Measurements from ENCODE around the gene NRCAM.

Gene NRCAM

GRCh38 chr7:108308276-108308675 lies 148.0 kb downstream of the NRCAM start:
- no peak for DNase-seq (ENCODE audit: low spot score)

DNA sequence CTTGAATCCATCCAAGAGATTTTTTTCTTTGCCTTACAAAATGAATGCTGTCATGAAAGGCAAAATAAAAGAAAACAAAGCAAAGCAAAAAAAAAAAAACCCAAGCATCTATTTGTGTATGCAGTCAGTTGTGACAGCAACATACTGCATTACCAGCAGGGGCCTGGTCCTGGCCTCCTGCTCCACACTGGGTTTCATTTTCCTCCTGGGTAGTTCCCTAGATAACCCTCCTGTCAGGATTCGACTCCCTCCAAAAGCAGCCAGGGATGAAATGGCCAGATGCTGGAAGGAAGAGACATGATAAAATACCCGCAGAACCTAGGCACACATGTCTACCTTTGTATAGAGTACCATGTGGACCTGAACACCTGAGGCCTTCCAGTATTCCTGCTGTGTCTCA lies 148.6 kb downstream of the NRCAM start:
- no peak for DNase-seq (ENCODE audit: low spot score)

DNA sequence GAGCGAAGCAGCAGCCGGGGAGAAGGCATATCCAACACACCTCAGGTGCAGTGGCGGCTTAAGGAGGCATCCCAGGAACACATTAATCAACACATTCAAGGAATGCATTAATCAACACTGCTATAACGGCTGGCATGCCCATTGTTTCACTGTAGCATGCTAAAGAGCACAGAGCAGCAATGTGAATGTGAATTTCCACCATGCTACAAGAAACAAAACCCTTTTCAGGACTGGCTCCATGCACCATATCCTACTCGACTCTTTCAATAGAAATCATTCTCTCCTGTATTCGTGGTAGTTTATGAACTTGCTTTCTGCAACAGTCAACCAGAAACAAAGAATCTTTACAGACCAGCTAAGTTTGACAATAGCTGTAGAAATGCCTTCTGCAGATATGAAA lies 149.0 kb downstream of the NRCAM start:
- no peak for DNase-seq (ENCODE audit: low spot score)

DNA sequence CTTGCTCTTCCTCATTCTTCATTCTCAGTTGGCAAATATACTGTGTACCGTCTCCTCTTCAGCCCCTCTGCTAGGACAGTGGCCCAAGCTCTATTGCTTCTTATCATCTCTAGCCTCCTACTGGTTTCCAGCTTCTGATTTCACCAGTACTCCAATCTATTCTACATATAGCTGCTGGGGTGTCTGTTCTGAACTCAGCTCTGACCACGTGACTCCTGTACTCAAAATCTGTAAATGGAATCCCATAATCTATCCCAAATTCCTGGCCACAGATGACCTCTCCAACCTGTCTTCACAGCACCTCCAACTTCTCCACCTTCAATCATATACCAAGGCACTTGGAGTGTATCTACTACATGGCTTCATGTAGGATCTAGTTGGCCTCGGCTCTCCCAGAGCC lies 152.9 kb downstream of the NRCAM start:
- DNase-seq (ENCODE audit: low spot score): no peak

- no peak for DNase-seq (ENCODE audit: low spot score)
Measured at GRCh38 chr7:108301387-108301786, 154.8 kb downstream of the NRCAM start.

DNA sequence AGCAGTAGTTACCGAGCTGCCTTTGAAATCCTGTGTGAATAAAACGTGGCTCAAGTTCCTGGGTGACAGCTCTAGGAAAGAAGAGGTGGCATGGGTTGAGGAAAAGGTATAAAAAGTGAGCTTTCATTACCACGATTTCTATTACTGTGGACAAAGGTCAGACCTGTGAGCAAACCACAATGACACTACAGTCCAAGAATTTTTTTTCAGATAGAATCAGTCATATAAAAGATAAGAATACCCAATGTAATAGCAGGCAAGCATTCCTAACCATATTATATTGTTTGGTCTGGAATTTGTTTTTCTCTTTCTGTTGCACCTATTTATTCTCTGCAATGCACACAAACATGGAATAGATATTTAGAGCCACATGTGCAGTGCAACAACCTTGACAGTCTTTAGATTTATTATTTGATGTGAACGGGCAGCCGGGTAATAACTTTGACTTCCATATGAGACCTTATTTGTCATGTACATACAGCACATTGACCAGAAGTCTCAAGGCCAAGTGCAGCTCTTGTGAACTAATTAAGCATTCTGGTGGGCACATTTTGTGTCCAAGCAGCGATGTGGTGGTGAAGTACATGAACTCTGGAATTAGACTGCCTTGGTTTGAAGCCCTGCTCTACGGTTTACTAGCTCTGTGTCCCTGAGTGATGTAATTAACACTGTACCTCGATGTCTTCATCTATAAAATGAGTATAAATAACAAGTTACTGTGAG lies 156.8 kb downstream of the NRCAM start:
- DNase-seq (ENCODE audit: low spot score): peak; percentile 74

- no peak for DNase-seq (ENCODE audit: low spot score)
Measured at GRCh38 chr7:108296911-108297310, 159.3 kb downstream of the NRCAM start.

- DNase-seq (ENCODE audit: low spot score): no peak
Measured at GRCh38 chr7:108294595-108294994, 161.6 kb downstream of the NRCAM start.

DNA sequence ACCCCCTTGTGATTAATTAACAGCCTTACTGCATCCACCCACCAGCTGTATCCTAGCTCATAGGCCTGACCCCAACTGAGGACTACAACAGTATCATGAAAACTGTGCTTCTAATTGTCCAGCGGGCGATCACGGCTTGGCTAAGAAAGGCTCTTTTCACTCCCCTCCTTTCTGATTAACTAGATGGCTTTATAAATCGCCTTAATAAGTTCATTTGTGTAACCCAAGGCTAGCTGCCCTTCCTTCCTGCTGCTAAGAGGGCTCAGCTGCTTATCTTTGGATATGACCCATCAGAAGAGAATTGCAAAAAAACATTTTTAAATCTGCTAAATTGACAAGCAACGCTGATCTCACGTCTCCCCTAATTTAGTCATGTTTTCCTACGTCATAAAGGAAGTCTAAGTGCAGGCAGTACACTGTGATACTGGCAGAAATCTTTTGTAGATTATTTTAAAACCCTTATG lies 163.1 kb downstream of the NRCAM start:
- no peak for DNase-seq (ENCODE audit: low spot score)

DNA sequence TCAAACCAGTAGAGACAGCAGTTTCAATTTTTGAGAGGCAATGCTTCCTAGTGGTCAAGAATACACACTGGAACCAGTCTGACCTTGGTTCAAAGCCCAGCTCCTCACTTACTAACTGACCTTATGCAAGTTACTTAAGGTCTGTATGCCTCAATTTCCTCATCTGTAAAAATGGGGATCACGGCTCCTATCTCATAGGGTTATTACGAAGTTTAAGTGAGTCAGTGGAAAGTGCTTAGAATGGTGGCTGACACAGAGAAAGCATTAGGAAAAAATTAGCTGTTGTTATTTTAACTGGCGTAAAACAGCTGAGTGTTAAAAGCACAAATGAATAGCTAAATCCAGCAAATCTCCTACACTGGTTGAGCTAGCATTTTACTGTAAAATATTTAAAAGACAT lies 163.7 kb downstream of the NRCAM start:
- DNase-seq (ENCODE audit: low spot score): no peak

DNA sequence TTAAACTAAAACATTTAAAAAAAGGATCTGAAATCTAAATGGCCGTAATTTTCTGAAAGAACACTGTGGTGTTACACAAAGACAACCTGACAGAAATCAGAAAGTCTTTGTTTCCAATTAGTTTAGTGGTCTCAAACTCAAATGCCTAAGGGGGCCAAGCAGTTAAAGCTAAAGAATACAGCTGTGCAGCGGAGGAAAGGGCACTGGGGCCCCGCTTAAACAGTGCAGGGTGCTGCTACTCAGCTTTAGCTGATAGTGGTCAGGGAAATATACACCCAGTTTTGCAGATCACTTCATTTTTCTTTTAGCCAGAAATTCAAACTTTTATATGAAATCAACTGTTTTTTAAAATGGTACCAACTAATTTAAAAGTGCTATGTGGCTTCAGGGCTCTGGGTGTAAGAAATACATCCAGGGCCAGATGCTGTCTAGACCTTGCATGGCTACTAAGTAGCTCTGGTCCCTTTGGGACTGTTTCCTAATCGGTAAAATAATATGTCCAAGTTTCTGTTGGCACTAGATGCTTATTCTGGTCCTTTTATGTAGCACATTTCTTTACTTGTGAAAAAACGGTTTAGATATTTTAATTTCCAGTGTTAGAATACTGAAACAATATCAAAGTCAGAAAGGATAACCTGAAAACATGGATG lies 164.3 kb downstream of the NRCAM start:
- DNase-seq (ENCODE audit: low spot score): no peak

DNA sequence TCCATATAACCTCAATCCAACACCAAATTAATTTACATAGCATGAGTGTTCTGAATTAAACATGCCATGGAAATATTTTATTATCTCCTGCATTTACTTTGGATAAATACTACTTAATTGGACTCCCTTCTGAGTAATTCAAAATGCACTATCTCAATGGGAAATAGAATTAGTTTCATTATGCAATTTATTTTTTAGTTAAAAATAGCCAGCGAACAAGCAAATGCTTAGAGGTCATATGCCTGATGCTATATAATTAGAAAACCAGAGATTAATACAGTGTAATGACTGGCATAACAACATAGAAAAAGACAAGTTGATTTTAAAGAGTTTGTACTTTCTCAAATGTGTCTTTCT lies 165.1 kb downstream of the NRCAM start:
- DNase-seq (ENCODE audit: low spot score): no peak

DNA sequence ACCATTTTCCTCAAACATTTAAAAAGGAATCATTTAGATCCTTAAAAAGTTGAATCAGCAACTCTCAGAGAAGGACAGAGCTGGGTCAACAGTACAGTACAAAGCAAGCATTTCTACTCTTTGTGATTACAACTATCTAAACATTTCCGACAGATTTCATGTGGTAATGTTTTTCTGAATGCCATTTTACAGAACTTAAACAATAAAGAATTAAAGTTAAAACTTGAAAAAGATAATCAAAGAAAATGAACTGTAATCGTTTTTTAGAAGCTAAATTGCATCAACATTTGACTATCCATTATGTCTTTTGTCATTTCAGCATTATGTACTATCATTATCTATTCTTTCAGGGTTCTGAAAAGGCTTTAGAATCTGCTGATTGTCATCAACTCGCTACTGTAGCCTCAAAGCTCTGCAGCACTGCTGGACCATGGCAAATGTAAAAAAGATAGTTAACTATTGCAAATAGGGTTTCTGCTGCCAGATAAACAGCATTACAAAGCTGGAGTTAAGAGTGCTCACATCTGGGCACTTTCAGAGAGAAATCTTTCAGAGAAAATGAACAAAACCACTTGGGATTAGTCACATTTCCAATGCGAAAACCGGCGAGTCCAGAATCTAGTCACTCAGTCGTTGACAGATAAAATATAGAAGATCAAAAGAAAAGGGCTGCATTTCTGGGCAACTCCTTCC lies 165.6 kb downstream of the NRCAM start:
- DNase-seq (ENCODE audit: low spot score): no peak

- DNase-seq (ENCODE audit: low spot score): no peak
Measured at GRCh38 chr7:108289852-108290251, 166.4 kb downstream of the NRCAM start.

- DNase-seq (ENCODE audit: low spot score): no peak
Measured at GRCh38 chr7:108287857-108288256, 168.4 kb downstream of the NRCAM start.

DNA sequence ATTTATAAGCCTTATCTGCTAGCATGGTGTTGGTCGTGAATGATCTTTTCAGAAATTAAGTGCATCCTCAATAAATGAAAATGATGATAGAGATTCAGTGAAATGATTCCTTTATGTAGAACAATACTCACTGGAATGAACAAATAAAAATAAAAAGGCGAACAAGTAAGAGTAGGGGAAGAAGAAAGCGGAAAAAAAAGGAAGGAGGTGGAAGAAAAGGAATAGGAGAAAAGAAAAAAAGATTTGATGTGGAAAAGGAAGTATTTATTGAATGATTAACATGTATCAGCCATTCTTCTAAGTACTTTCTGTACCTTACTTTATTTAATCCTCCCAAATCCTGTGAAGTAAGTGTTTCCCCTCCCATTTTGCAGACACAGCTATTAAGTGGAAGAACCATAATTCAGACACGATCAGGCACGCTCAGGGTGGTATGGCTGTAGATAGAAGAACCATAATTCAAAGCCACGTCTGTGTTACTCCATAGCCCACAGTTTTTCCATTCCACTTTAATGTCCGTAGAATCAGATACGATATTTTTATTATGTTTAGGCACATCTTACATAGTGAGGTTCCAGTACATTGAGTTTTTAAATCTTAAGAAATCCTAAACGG lies 169.8 kb downstream of the NRCAM start:
- DNase-seq (ENCODE audit: low spot score): no peak

GRCh38 chr7:108285778-108286177 lies 170.5 kb downstream of the NRCAM start:
- DNase-seq (ENCODE audit: low spot score): no peak

DNA sequence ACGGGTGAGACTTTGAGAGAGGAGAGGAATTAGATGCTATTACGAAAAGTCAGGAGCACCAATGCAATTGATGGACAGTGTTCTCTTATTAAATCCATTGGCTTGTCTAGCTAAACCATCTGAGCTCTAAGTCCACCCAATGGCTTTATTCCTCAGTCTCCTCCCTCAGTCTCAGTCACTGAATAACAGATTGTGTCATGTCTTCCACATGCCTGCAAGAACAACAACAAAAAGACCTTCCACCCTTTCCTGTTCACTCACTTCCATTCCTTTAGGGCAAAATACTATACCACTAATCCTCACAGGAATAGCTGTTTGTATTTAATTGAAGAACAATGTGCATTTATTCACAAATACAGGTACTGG lies 171.2 kb downstream of the NRCAM start:
- no peak for DNase-seq (ENCODE audit: low spot score)

DNA sequence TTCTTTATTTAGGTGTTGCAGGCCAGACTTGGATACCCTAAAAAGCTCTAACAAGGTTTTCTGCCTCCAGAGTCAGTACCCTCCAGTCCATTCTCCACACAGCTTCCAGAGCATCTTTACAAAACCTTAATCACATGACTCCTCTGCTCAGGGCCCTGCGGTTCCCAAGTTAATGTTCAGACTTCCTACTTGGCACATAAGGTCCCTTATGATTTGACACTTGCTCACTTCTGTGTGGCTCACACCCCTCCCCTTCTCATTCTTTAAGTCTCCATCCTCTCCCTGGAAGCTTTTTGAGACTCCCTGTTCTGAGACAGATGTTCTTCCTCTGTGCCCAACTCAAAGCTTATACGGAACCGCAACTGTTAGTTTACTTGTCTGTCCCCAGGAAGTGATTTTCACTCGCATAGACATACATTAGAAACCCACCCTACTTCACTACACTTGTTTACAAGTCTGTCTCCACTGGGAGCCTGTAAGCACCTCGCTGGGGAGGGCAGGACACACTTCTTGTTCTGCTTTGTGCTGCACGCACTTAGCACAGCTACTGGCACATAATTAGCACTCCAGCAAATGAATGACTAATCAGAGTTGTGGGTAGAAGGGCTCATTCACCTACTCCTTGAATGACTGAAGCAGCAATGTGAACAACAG lies 171.8 kb downstream of the NRCAM start:
- DNase-seq (ENCODE audit: low spot score): no peak

DNA sequence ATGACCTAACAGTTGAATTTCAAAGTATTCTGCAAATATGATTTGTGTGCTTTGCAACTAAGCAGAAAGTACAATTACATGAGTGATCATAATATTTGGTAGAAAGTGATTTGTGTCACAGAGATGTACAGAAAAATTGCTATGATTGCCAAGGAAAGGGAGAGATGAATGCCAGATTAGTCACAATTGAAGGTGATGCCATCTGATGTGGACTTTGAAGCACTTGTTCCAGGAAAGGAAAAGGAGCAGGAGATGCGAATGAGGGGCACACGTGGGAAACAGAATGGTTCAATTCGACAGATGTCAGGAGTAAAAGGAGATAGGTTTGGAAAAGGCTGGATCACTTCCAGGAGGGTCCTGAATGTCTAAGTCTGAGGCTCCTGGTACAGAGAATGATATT lies 173.0 kb downstream of the NRCAM start:
- DNase-seq (ENCODE audit: low spot score): no peak

DNA sequence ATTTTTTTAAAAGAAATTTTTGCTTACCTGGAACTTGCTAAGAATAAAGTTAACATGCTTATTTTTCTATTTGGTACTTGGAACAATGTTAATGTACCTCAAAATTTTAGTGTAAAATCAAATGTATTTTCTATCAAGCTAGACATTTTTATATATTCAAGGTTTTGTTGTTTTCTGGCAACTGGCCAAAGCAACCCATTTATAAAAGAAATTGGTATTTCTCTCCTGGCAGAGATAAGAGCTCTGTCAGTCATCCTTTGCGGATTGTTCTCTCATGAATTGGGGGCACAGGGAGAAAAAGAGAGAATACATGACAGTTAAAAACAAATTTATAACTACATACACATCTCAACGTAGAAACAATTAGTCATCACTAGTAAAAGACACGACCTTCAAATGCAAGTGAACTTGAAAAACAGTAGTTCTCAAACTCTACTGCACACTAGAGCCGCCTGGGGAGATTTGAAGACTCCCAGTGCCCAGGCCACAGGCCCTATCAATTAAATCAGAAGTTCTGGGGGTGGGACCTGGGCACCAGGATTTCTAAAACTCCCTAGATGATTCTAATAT lies 173.7 kb downstream of the NRCAM start:
- no peak for DNase-seq (ENCODE audit: low spot score)

DNA sequence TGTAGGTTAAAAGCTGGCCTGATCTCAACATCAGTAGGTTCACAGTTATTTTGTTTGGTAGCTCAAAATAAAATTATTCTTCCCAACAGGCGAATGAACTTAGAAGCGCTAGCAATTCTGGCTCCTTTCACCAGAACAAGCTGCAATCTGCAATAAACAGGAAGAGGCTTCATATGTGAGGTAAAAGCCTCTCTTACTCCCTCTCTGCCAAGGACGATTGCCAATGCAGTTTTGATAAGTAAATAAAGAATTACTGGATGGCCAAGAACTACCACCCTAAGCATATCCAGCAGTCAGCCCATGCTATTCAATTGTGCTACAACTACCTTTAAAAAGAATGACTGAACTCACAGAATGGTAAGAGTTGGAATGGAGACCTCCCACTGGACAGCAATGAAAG lies 176.1 kb downstream of the NRCAM start:
- no peak for DNase-seq (ENCODE audit: low spot score)
